NK-92 (cell line): ENCODE data around the gene MMP28.
A peak's percentile ranks its signal among the peaks of the same experiment; 100 is the strongest.

Experiments
- DNase-seq: peaks from one replicate; lab custom pipeline; 2025; ENCODE audit not compliant: unreplicated experiment; lab: John Stamatoyannopoulos, UW

MMP28 gene, protein sequence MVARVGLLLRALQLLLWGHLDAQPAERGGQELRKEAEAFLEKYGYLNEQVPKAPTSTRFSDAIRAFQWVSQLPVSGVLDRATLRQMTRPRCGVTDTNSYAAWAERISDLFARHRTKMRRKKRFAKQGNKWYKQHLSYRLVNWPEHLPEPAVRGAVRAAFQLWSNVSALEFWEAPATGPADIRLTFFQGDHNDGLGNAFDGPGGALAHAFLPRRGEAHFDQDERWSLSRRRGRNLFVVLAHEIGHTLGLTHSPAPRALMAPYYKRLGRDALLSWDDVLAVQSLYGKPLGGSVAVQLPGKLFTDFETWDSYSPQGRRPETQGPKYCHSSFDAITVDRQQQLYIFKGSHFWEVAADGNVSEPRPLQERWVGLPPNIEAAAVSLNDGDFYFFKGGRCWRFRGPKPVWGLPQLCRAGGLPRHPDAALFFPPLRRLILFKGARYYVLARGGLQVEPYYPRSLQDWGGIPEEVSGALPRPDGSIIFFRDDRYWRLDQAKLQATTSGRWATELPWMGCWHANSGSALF

DNA sequence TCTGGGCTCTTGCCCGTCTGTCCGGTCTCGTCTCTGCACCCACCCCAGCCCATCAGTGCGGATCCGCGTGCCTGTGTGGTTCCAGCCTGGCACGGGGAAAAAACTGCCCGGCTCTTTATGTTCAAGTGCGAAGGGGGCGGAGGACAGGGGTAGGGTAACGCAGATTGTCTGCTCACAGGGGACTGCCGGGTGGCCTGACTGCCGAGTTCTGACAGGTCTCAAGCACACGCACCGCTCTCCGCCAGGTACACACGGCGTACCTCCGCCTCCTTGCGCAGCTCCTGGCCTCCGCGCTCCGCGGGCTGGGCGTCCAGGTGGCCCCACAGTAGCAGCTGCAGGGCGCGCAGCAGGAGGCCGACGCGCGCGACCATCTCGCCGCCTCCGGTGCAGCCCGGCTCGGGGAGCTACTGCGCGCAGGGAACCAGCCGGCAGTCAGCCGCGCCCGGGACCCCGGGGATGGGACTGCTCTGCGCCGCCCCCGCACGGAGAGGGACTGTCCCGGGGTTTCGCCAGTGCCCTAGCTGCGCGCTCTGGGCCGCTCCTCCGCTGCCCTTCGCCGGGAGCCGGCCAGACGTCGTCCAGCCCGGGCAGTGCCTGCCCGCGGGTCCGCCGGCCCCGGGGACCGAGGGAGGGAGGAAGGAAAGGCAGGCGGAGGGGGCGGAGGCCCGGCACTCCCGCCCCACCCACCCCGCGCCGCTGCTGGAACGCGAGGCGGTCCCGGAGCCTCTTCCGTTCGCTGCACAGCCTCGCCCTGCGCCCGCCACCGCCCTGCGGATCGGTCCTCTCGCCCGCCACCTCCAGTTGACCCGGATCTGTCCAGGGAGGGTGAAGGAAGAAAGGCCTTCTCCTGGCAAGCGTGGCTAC lies at the start of gene MMP28:
TSS of gene MMP28 (minus strand) at position 635 of the 864 bp plus-strand sequence. CDS start at position 371, 264 bp downstream.
- DNase-seq: no peak

DNA sequence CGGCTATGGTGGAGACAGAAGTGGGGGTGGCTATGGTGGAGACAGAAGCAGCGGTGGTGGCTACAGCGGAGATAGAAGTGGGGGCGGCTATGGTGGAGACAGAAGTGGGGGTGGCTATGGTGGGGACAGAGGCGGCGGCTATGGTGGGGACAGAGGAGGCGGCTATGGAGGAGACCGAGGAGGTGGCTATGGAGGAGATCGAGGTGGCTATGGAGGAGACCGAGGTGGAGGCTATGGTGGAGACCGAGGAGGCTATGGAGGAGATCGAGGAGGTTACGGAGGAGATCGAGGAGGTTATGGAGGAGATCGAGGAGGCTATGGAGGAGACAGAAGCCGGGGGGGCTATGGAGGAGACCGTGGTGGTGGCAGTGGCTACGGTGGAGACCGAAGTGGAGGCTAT lies 49.1 kb upstream of the MMP28 start:
- DNase-seq: no peak

DNA sequence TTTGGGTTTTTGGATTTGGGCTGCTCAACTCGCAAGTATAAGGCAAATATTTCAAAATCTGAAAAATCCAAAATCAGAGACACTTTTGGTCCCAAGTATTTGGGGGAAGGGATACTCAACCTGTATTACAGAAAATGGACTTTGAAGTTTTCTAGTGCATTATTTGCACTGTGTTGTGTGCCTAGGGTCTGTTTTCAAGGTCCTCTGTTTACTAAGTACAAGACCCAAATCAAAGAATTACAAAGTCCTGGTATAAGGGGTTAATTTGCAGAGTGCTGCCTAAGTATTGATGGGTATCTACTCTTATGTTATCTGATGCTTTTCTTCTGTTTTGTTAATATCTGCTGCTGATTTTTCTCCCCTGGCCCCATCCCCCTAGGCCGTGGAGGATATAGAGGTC lies 48.3 kb upstream of the MMP28 start:
- DNase-seq: no peak

GRCh38 chr17:35842239-35842638 lies 46.8 kb upstream of the MMP28 start:
- DNase-seq: no peak

DNA sequence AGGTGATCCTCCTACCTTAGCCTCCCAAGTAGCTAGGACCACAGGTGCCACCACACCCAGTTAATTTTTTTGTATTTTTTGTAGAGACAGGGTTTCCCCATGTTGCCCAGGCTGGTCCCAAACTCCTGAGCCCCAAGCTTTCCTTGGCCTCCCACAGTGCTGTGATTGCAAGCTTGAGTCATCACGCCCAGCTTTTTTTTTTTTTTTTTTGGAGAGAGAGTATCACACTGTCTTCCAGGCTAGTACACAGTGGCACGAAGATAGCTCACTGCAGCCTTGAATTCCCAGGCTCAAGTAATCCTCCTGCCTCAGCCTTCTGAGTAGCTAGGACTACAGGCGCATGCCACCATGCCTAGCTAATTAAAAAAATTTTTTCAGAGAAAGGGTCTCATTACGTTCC lies 46.1 kb upstream of the MMP28 start:
- DNase-seq: no peak

- no peak for DNase-seq
Measured at GRCh38 chr17:35841101-35841500, 45.7 kb upstream of the MMP28 start.

GRCh38 chr17:35825206-35825605 lies 29.8 kb upstream of the MMP28 start:
- no peak for DNase-seq

DNA sequence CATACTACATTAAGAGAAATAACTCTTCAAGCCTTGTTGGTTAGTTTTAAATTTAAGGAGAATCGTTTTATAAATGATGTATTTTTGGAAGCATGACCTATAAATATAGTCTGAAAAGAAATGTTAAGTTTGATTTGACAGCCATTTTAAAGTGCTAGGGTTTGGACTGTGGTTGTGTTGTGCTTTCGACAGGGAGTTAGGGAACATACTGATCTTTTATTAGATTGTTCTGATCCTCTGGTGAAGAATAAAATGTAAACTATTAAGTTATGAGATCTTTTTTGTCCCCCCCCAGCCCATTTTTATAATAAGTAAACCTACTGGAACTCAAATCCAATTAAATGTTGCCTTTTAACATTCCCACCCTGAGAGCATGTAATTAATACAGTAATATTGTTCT lies 25.9 kb upstream of the MMP28 start:
- no peak for DNase-seq

GRCh38 chr17:35819455-35819854 lies 24.0 kb upstream of the MMP28 start:
- DNase-seq: no peak

DNA sequence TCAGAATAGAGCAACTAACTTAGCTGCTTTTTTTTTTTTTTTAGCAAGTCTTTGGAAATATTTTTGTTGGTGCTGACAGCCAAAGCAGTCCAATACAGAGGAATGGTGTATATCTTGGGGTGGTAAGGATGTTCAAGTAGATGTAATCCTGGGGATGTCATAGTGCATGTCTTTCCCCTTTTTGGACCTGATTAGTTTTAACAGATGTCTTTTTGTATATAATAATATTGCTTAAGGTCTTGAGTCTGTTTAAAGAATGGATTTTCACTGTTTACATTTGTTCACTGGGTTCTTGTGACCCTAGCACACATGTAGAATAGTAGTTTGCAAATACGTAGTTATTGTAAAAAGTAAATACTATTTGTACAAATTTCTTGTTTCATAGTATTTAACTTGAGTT lies 21.8 kb upstream of the MMP28 start:
- DNase-seq: no peak

- no peak for DNase-seq
Measured at GRCh38 chr17:35816723-35817122, 21.3 kb upstream of the MMP28 start.

DNA sequence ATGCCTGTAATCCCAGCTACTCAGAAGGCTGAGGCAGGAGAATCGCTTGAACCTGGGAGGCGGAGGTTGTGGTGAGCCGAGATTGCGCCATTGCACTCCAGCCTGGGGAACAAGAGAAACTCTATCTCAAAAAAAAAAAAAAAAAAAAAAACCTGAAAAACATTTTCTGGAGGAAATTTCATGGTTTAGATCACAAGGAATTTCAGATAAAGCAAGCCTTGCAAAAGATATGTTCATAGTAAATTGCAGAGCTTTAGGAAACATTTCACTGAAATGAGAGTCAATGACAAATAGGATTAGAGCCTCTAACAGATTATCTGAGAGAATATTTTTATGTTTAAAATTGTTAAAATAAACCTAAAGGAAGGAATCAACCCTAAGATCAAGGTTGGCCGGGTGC lies 17.0 kb upstream of the MMP28 start:
- no peak for DNase-seq

GRCh38 chr17:35811759-35812158 lies 16.3 kb upstream of the MMP28 start:
- no peak for DNase-seq

GRCh38 chr17:35809855-35810461 lies 14.5 kb upstream of the MMP28 start:
- DNase-seq: no peak

DNA sequence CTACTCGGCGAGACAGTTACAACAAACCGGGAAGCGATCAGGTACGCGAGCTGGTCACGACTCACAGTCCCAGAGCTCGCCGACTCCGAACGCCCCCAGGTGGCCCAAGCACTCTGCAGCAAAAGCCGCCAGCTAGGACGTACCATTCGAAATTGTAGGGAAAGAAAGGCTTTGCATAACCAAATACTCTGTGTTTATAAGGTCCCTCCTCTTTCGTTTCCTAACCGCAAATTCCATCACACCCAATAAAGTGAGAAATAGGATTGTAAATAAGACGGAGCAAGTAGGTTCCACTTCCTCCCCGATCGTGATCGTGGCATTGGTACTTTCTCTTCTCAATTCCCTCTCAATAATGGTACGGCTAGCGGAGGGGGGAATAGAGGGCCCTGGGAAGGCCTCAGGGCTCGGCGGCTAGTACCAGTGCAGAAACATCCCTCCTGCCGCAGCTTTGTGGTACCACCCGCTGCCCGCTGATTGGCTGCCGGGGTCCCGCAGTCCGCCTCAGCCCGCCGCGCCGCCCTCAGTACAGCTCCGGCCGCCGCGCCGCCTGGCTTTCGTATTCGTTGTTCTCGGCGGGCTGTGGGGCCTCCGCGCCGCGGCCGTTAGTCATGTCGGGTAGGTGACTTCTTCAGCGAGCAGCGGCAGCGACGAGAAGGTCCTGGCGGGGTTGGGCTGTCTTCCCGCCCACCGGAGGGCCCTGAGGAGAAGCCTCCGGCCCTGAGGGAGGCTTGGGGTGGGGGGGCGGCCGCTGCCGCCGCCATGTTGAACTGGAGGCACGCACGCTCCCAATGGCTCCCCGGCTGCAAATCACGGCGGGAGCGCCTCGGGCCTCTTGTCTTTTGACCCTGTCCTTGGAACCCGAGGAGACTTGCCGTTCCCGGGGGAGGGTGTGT lies 13.8 kb upstream of the MMP28 start, which contains the start of gene TAF15:
TSS of gene TAF15 (plus strand) at position 523 of the 893 bp plus-strand sequence. CDS start at position 609, 86 bp downstream.
- peak; percentile 76 for DNase-seq

GRCh38 chr17:35808240-35808961 lies 13.0 kb upstream of the MMP28 start:
- DNase-seq: no peak

GRCh38 chr17:35807371-35808144 lies 12.1 kb upstream of the MMP28 start:
- no peak for DNase-seq

DNA sequence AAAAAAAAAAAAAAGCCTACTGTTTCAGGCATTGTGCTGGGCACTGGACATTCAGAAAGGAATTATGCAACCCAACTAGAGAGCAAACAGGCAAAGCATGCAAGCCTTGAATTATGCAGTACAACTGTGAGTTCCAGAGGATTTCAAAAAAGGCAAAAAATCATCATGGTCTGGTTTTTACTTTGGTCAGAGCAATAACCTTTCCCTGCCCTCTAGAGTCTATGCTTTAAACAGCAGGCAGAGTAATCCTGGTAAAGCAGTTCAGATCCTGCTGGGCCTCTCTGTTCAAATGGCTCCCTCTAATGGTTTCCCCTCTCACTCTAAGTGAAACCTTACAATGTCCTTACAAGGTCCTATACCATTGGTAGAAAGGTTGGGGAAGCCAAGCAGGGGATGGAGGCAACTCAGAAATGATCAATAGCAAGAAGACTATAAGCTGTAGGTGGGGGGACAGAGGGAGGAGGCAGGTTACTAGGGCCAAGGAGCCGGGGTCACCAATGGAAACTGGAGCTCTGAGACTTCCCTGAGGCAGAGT lies 9.3 kb upstream of the MMP28 start:
- no peak for DNase-seq
